Heart right ventricle (tissue), 16 donors: ENCODE data around the gene ADGRA1. TPM values are rescaled to one million over a fixed set of nuclear protein-coding genes. Genes with fewer than 3 reads are reported as not detected.

ENCODE experiments used
- ATAC-seq, 8 donors: fragments of 200-7000 bp; cut with Tn5 transposase; one replicate each; pipeline ENCODE4 v1.9.1; 2020; ENCODE audit warnings: mild to moderate bottlenecking in 8 of 8, moderate library complexity in 8 of 8, moderate number of reproducible peaks in 1 of 8
- DNase-seq, 2 donors: peaks; one replicate each; pipeline ENCODE4 v3.0.0-alpha.2; 2020
- H3K27ac ChIP-seq, 10 donors: fragments of 200-600 bp; sonication (generic) in 2 of 10; one replicate each; pipeline versions ENCODE4 v1.5.0 to v1.8.0; 2020 to 2022; ENCODE audit warnings: mild to moderate bottlenecking in 3 of 10
- H3K27me3 ChIP-seq, 7 donors: fragments of 200-600 bp; one replicate each; pipeline ENCODE4 v1.8.0; 2021 to 2022; ENCODE audit warnings: mild to moderate bottlenecking in 2 of 7
- H3K36me3 ChIP-seq, 9 donors: fragments of 200-600 bp; sonication (generic) in 1 of 9; one replicate each; pipeline versions ENCODE4 v1.5.0 to v1.8.0; 2020 to 2022; ENCODE audit warnings: mild to moderate bottlenecking in 2 of 9
- H3K4me1 ChIP-seq, 9 donors: fragments of 200-600 bp; sonication (generic) in 1 of 9; one replicate each; pipeline versions ENCODE4 v1.5.0 to v1.8.0; 2020 to 2022; ENCODE audit warnings: mild to moderate bottlenecking in 4 of 9
- H3K4me3 ChIP-seq, 10 donors: fragments of 200-600 bp; sonication (generic) in 2 of 10; one replicate each; pipeline versions ENCODE4 v1.5.0 to v1.8.0; 2020 to 2022; ENCODE audit warnings: mild to moderate bottlenecking in 7 of 10, moderate library complexity in 2 of 10
- H3K9me3 ChIP-seq, 11 donors: fragments of 200-600 bp in 10 of 11; sonication (generic) in 2 of 11; one replicate each; pipeline versions ENCODE4 v1.5.0 to v1.8.0; 2013 to 2022; ENCODE audit warnings: mild to moderate bottlenecking in 2 of 11, control low read depth in 1 of 11, moderate library complexity in 1 of 11
- WGBS, 2 donors: extraction: QIAGEN DNeasy Blood & Tissue Kit; methylation state at CpG; one replicate each; pipeline ENCODE4 v1.1.7; 2013; ENCODE audit warnings: inconsistent platforms in 1 of 2; 5-methylcytosine and 5-hydroxymethylcytosine counted together
- intact Hi-C, 10 donors: fragments of 100-400 bp; cut with DNase I; formaldehyde crosslinking; loops; one replicate each; pipeline versions ENCODE4 v1.11.1 to v1.14.2; 2022
- polyA plus RNA-seq, 2 donors: library from polyadenylated mRNA; stranded (reverse); fragments of 200-250 nt; gene quantifications; one replicate each; pipeline ENCODE4 v1.2.3, GENCODE V29; 2013
- total RNA-seq, 10 donors: library from RNA; stranded (reverse); fragmentation: NEBNext Ultra II Directional in 3 of 10; extraction: Animal tissue kit (Norgen Biotek cat#: 25700) in 3 of 10; gene quantifications; one replicate each; pipeline versions ENCODE4 v1.2.1 to v1.2.4, GENCODE V29; 2021 to 2023
- TF ChIP-seq, protein P1 (sequence below), 9 donors: fragments of 200-600 bp; sonication (generic) in 2 of 9; IDR thresholded peaks; one replicate each; pipeline versions ENCODE4 v1.5.0 to v1.8.0; 2021 to 2022; ENCODE audit warnings: antibody characterized with exemption in 9 of 9, mild to moderate bottlenecking in 5 of 9, moderate library complexity in 1 of 9
- donor health status: Arrhythmogenic right ventricular cardiomyopathy.
- donor health status: ischemic (EF 13 %, LVEDD 7.1; RV severe dilation, severe dysfunction).
- donor health status: healthy with polysubstance abuse.
- donor health status: DM: no; HTN: yes; CAD: no.
- donor health status: DM: no; HTN: no; CAD: no.
- donor health status: ischemic (EF 25% LVEDD 6.9; RV normal size, moderate dysfunction).
- donor health status: ischemic (EF 25% LVEDD 5.7; RV mildly dilated, moderate dysfunction).
- donor health status: healthy.
- donor health status: DM: yes; HTN: yes; CAD: no.
- donor health status: Ischemic cardiomyopathy.
- donor health status: ischemic (EF 35%, LVEDD 5.7; RV mildly dilated, moderate dysfunction).
- donor health status: nonischemic (EF 11% LVEDD 7.7; RV severe dilation, severe dysfunction).
- donor health status: DM: yes; HTN: yes; CAD: no.
- donor health status: PGD.
- donor health status: ischemic (EF 29% LVEDD 5.4; RV normal size, mild dysfunction).
- donor health status: nonischemic (EF 23%, LVEDD 6.1; RV moderate dilation, normal function).

Gene ADGRA1
- total and polyA plus RNA-seq, 12 donors = under 0.01 to 0.21 (median 0.11) TPM; not detected in 6

DNA sequence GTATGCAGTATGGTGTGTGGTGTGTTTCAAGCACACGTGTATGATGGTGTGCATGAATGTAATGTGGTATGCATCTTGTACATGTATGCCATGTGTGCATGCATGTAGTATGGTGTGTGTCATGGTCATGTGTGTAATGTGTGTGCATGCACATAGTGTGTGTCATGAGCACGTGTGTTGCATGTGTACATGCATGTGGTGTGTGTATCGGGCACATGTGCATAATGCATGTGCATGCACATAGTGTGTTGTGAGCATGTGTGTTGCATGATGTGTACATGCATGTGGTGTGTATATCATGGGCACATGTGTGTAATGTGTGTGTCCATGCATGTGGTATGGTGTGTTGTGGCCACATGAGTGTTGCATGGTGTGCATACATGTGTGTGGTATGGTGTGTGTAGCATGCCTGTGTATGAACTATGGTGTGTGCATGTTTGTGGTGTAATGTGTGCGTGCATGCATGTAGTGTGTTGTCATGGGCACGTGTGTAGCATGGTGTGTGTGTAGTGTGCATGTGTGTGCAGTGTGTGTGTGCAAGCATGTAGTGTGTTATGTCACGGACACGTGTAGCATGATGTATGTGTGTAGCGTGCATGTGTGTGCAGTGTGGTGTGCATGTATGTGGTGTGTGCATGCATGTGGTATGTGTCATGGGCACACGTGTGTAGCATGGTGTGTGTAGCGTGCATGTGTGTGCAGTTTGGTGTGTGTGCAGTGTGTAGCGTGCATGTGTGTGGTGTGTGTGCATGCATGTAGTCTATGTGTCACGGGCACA is 89.8 kb downstream of the ADGRA1 start:
- Histone ChIP-seq H3K27me3 (peaks cover 0 to 39% (median 21%) of the 10 kb centered on the region in 7 donors), H3K4me3 (no peak overlapping the region), H3K36me3 (no peaks in the 10 kb centered on the region), H3K9me3 (peaks cover 0 to 11% (median 0%) of the 10 kb centered on the region in 11 donors), H3K27ac (no peak overlapping the region), H3K4me1 (no peaks in the 10 kb centered on the region)
- WGBS, 2 donors = 90 to 92% methylated on average over 12 of the region's 12 CpGs
- DNase-seq (no peak), ATAC-seq (no peak)
- TF ChIP-seq, protein P1, sequence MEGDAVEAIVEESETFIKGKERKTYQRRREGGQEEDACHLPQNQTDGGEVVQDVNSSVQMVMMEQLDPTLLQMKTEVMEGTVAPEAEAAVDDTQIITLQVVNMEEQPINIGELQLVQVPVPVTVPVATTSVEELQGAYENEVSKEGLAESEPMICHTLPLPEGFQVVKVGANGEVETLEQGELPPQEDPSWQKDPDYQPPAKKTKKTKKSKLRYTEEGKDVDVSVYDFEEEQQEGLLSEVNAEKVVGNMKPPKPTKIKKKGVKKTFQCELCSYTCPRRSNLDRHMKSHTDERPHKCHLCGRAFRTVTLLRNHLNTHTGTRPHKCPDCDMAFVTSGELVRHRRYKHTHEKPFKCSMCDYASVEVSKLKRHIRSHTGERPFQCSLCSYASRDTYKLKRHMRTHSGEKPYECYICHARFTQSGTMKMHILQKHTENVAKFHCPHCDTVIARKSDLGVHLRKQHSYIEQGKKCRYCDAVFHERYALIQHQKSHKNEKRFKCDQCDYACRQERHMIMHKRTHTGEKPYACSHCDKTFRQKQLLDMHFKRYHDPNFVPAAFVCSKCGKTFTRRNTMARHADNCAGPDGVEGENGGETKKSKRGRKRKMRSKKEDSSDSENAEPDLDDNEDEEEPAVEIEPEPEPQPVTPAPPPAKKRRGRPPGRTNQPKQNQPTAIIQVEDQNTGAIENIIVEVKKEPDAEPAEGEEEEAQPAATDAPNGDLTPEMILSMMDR (IDR thresholded peaks at IDR 0.05) = no peak
- intact Hi-C loops = no loop called here

- 92 to 93% methylated on average over 29 of the region's 29 CpGs for WGBS, 2 donors
- no peak for DNase-seq
- no peaks in the 10 kb centered on the region for H3K36me3 ChIP-seq
- no peaks in the 10 kb centered on the region for H3K4me1 ChIP-seq
- no peak overlapping the region for H3K27ac ChIP-seq
- no peak overlapping the region for H3K4me3 ChIP-seq
- intact Hi-C loops = no loop called here
- TF ChIP-seq, protein P1 (IDR thresholded peaks at IDR 0.05) = no peak
- no peak for ATAC-seq
- H3K27me3 ChIP-seq = peaks cover 0 to 33% (median 21%) of the 10 kb centered on the region in 7 donors
- H3K9me3 ChIP-seq = peaks cover 0 to 11% (median 0%) of the 10 kb centered on the region in 11 donors
Measured at GRCh38 chr10:133178357-133179127, 90.8 kb downstream of the ADGRA1 start.

GRCh38 chr10:133179128-133179520 is 91.4 kb downstream of the ADGRA1 start:
- H3K27me3 ChIP-seq = peaks cover 0 to 30% (median 21%) of the 10 kb centered on the region in 7 donors
- WGBS, 2 donors = 77 to 81% methylated on average over 11 of the region's 11 CpGs
- H3K4me1 ChIP-seq = no peaks in the 10 kb centered on the region
- no peak overlapping the region for H3K4me3 ChIP-seq
- H3K36me3 ChIP-seq = no peaks in the 10 kb centered on the region
- intact Hi-C loops = no loop called here
- TF ChIP-seq, protein P1 (IDR thresholded peaks at IDR 0.05) = no peak
- DNase-seq = no peak
- H3K27ac ChIP-seq = no peak overlapping the region
- ATAC-seq = no peak
- peaks cover 0 to 11% (median 0%) of the 10 kb centered on the region in 11 donors for H3K9me3 ChIP-seq

GRCh38 chr10:133179651-133180050 is 91.9 kb downstream of the ADGRA1 start:
- TF ChIP-seq, protein P1 (IDR thresholded peaks at IDR 0.05) = no peak
- H3K27ac ChIP-seq = no peak overlapping the region
- ATAC-seq = no peak
- WGBS, 2 donors = 75% methylated on average over 26 of the region's 26 CpGs
- intact Hi-C loops = no loop called here
- H3K36me3 ChIP-seq = no peaks in the 10 kb centered on the region
- peaks cover 0 to 30% (median 21%) of the 10 kb centered on the region in 7 donors for H3K27me3 ChIP-seq
- H3K4me3 ChIP-seq = no peak overlapping the region
- DNase-seq = no peak
- no peaks in the 10 kb centered on the region for H3K4me1 ChIP-seq
- H3K9me3 ChIP-seq = peaks cover 0 to 11% (median 0%) of the 10 kb centered on the region in 11 donors
